ENCODE data around the gene AMZ2. TPM values are rescaled to one million over a fixed set of nuclear protein-coding genes. Genes with fewer than 3 reads are reported as not detected.
"Not testable (repeated sequence)": the region's sequence is repeated elsewhere in the genome, so short reads cannot be mapped to it uniquely, and the experiment has no call there.

AMZ2 gene
- total and polyA plus RNA-seq, 7 experiments from 2014 or later = 47.6 to 103 (median 79.5) TPM

DNA sequence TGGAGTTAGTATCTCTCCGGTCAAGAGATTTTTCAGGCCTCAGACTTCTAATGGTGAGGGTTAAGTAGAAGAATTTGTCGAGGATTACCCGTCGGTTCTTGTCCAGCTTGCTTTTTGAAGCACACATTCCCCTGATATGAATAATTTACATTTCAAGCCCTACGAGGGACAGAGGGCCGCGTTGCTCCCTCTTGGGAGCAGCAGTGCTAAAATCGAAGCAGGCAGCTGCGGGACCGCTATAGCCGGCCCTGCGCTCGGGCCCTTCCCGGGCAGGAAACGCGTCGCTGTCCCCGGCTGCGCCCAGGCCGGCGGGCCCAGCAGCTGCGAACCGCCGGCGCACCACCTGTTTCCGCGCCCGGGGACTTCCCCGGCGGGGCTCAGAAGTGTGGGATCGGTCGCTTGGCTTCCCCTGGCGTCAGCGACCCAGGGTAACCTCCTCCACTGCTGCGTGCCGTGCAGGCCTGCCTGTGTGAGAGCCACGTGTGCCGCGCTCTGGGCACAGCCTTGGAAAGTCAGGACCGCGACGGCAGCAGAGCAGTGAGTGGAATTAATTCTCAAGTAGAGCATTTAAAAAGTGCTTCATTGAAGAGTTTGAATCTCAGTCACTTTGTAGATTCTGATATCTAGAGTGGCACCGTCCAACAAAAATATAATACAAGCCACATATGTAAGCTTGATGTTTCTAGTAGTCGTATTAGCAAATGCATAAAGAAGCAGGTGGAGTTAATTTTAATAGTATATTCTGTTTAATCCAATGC, 11.2 kb downstream of the AMZ2 start:
- not testable (repeated sequence) for H3K9me3 ChIP-seq (ENCODE audit: control insufficient read depth in 2 of 3, low read length in 3 of 3); H3K27me3 Mint-ChIP-seq; H3K36me3 ChIP-seq (ENCODE audit: control insufficient read depth in 2 of 3, insufficient read depth in 3 of 3, low read length in 3 of 3); H3K27me3 ChIP-seq (ENCODE audit: control insufficient read depth in 2 of 2, insufficient read depth in 2 of 2, low read length in 2 of 2); H3K9me3 Mint-ChIP-seq; H3K4me3 ChIP-seq (ENCODE audit: low read length)
- peak overlapping the region; percentile 87 to 97 (median 94) for H3K27ac Mint-ChIP-seq
- peak overlapping the region; percentile 92 for H3K27ac ChIP-seq (ENCODE audit: low read depth, low read length)
- peak; percentile 66 to 82 (median 72) for DNase-seq
- intact Hi-C loops (cut with micrococcal nuclease) = loop anchor here (1.0 to 2.0 kb wide), 3 partner anchors 11 to 177 kb away; partner anchors contain the start of gene AMZ2 (in 2 of the 2)
- peak overlapping the region; percentile 52 to 79 (median 68) for H3K4me3 Mint-ChIP-seq
- H3K4me1 ChIP-seq (ENCODE audit: control insufficient read depth in 2 of 2, insufficient read depth in 2 of 2, low read length in 2 of 2) = peaks cover 69 to 76% of the 10 kb centered on the region in 2 donors
- ChIA-PET CTCF (interaction anchor here (0.5 to 1.5 kb wide), 6 partner anchors 30 to 218 kb away, joined by 3 to 5 read pairs (median 3); no protein-coding TSS in a partner anchor), POLR2A (interaction anchor here (0.7 to 3.8 kb wide), 6 partner anchors 11 to 200 kb away, joined by 3 to 40 read pairs (median 6); partner anchors contain the start of genes AMZ2, ARSG and SLC16A6)
- peaks cover 35 to 84% (median 76%) of the 10 kb centered on the region in 7 donors for H3K4me1 Mint-ChIP-seq
- H3K36me3 Mint-ChIP-seq = peaks cover 0 to 31% (median 5%) of the 10 kb centered on the region in 5 donors
- peak; percentile 95 for ATAC-seq

DNA sequence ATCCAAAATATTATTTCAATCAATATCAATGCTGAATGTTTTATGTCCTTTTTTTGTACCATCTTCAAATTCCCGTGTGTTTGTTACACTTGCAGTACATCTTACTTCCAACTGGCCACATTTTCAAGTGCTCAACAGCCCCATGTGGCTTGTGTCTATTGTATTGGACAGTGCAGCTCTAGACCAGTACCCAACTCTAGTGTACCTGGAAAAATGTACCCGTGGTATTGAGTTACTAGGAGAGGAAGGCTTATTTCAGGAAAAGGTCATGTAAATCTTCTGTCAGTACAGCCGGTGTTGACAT, 11.8 kb downstream of the AMZ2 start:
- Histone ChIP-seq H3K27ac (ENCODE audit: low read depth, low read length) (peak overlapping the region; percentile 92), H3K4me1 (ENCODE audit: control insufficient read depth in 2 of 2, insufficient read depth in 2 of 2, low read length in 2 of 2) (peaks cover 64 to 71% of the 10 kb centered on the region in 2 donors)
- Mint-ChIP-seq H3K36me3 (peaks cover 0 to 27% (median 5%) of the 10 kb centered on the region in 5 donors), H3K27ac (peak overlapping the region; percentile 77 to 96 (median 92)), H3K4me1 (peaks cover 33 to 79% (median 70%) of the 10 kb centered on the region in 7 donors), H3K4me3 (peak overlapping the region; percentile 51 to 79 (median 68))
- H3K9me3 Mint-ChIP-seq; H3K27me3 ChIP-seq (ENCODE audit: control insufficient read depth in 2 of 2, insufficient read depth in 2 of 2, low read length in 2 of 2); H3K4me3 ChIP-seq (ENCODE audit: low read length); H3K36me3 ChIP-seq (ENCODE audit: control insufficient read depth in 2 of 3, insufficient read depth in 3 of 3, low read length in 3 of 3); H3K27me3 Mint-ChIP-seq; ATAC-seq; DNase-seq; H3K9me3 ChIP-seq (ENCODE audit: control insufficient read depth in 2 of 3, low read length in 3 of 3): not testable (repeated sequence)
- CTCF ChIA-PET = interaction anchor here (1.5 kb wide), 1 partner anchor 173 kb away, joined by 3 read pairs; no protein-coding TSS in a partner anchor
- POLR2A ChIA-PET = interaction anchor here (1.0 to 3.8 kb wide), 5 partner anchors 11 to 199 kb away, joined by 5 to 40 read pairs (median 7); partner anchors contain the start of genes AMZ2, ARSG and SLC16A6
- intact Hi-C loops (cut with micrococcal nuclease) = loop anchor here in 1 of 2 donors (1.0 to 2.0 kb wide), 2 partner anchors 59 to 177 kb away; no protein-coding TSS in a partner anchor

DNA sequence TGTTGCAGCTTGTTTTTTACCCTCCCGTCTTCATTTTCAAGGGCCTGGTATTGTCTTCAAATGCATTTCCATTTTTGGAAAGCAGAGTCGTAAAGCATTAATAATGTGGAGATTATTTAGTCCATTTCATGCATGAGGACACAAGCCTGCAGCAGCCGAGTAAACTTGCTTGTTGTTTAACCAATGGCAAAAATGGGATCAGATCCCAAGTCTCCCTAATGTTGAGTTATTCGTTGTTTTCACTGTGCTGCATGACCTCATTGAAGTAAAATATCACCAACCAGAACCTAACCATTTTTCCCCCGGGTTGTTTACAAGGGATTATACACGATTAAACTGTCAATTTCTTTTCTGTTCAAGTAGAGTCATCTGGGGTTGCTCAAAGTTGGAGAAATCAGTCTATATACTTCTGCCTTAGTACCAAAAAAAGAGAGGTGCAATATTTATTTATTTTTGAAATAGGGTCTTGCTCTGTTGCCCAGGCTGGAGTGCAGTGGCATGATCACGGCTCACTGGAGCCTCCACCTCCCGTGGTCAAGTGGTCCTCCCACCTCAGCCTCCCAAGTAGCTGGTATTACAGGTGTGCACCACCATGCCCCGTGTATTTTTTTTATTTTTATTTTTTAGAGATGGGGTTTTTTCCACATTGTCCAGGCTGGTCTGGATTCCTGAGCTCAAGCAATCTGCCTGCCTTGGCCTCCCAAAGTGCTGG, 12.4 kb downstream of the AMZ2 start:
- ChIA-PET POLR2A (interaction anchor here (0.6 to 3.8 kb wide), 7 partner anchors 12 to 199 kb away, joined by 3 to 40 read pairs (median 6); partner anchors contain the start of genes AMZ2, ARSG and SLC16A6), CTCF (interaction anchor here (0.6 to 1.0 kb wide), 3 partner anchors 12 to 178 kb away, joined by 4 to 5 read pairs (median 4); partner anchors contain the start of gene AMZ2)
- ATAC-seq (no peak), DNase-seq (no peak)
- Mint-ChIP-seq H3K4me3 (peak overlapping the region in 6 of 10 donors; percentile 59 to 79 (median 66)), H3K27ac (peak overlapping the region in 8 of 9 donors; percentile 77 to 96 (median 90)), H3K27me3 (no peaks in the 10 kb centered on the region), H3K4me1 (peaks cover 28 to 73% (median 64%) of the 10 kb centered on the region in 7 donors), H3K36me3 (peaks cover 0 to 25% (median 4%) of the 10 kb centered on the region in 5 donors), H3K9me3 (no peaks in the 10 kb centered on the region)
- Histone ChIP-seq H3K36me3 (ENCODE audit: control insufficient read depth in 2 of 3, insufficient read depth in 3 of 3, low read length in 3 of 3) (no peaks in the 10 kb centered on the region), H3K4me1 (ENCODE audit: control insufficient read depth in 2 of 2, insufficient read depth in 2 of 2, low read length in 2 of 2) (peaks cover 60 to 65% of the 10 kb centered on the region in 2 donors), H3K9me3 (ENCODE audit: control insufficient read depth in 2 of 3, low read length in 3 of 3) (no peaks in the 10 kb centered on the region), H3K27me3 (ENCODE audit: control insufficient read depth in 2 of 2, insufficient read depth in 2 of 2, low read length in 2 of 2) (no peaks in the 10 kb centered on the region), H3K4me3 (ENCODE audit: low read length) (no peak overlapping the region), H3K27ac (ENCODE audit: low read depth, low read length) (peak overlapping the region; percentile 92)
- intact Hi-C loops (cut with micrococcal nuclease) = loop anchor here in 1 of 2 donors (5.0 to 10.0 kb wide), 2 partner anchors 37 to 505 kb away; no protein-coding TSS in a partner anchor

GRCh38 chr17:68262467-68262866, 14.6 kb downstream of the AMZ2 start:
- H3K9me3 Mint-ChIP-seq; H3K4me3 ChIP-seq (ENCODE audit: low read length); H3K27me3 ChIP-seq (ENCODE audit: control insufficient read depth in 2 of 2, insufficient read depth in 2 of 2, low read length in 2 of 2); H3K36me3 ChIP-seq (ENCODE audit: control insufficient read depth in 2 of 3, insufficient read depth in 3 of 3, low read length in 3 of 3); H3K9me3 ChIP-seq (ENCODE audit: control insufficient read depth in 2 of 3, low read length in 3 of 3); ATAC-seq; H3K27me3 Mint-ChIP-seq; DNase-seq; H3K27ac ChIP-seq (ENCODE audit: low read depth, low read length): not testable (repeated sequence)
- ChIA-PET POLR2A (interaction anchor here (0.6 to 3.7 kb wide), 4 partner anchors 18 to 201 kb away, joined by 4 to 28 read pairs (median 14); partner anchors contain the start of genes ARSG and SLC16A6), CTCF (interaction anchor here (0.6 to 4.6 kb wide), 18 partner anchors 24 to 206 kb away, joined by 3 to 45 read pairs (median 4); partner anchors contain the start of genes ARSG and SLC16A6)
- H3K27ac Mint-ChIP-seq = peak overlapping the region in 4 of 9 donors; percentile 3 to 64 (median 56)
- H3K4me1 ChIP-seq (ENCODE audit: control insufficient read depth in 2 of 2, insufficient read depth in 2 of 2, low read length in 2 of 2) = peaks cover 38 to 42% of the 10 kb centered on the region in 2 donors
- H3K4me3 Mint-ChIP-seq = peak overlapping the region in 1 of 10 donors; percentile 41
- peaks cover 0 to 12% (median 2%) of the 10 kb centered on the region in 5 donors for H3K36me3 Mint-ChIP-seq
- intact Hi-C loops (cut with micrococcal nuclease) = loop anchor here (2.0 to 10.0 kb wide), 3 partner anchors 35 to 502 kb away; no protein-coding TSS in a partner anchor
- H3K4me1 Mint-ChIP-seq = peaks cover 20 to 61% (median 47%) of the 10 kb centered on the region in 7 donors

DNA sequence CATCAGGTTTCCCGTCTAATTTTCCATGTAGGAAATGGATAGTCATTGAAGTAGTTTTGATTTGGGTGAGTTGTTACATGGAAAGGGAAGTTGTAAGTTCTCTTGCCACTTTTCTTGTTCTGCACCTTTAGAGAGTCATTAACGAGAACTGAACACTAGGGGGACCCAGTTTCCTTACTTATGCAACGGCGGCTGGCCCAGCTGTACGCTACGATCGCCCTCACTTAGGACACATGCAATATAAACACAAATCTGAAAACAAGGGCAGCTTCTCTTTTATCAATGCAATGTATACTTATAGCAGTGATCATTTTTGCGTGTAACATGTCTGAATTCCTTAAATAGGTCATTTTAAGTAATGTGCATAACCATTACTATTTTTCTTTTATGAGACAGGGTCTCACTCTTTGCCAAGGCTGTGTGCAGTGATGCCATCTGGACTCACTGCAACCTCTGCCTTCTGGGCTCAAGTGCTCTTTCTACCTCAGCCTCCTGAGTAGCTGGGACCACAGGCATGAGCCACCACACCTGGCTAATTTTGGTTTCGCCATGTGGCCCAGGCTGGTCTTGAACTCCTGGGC, 15.3 kb downstream of the AMZ2 start:
- H3K9me3 ChIP-seq (ENCODE audit: control insufficient read depth in 2 of 3, low read length in 3 of 3); H3K9me3 Mint-ChIP-seq; H3K27me3 ChIP-seq (ENCODE audit: control insufficient read depth in 2 of 2, insufficient read depth in 2 of 2, low read length in 2 of 2); H3K4me3 ChIP-seq (ENCODE audit: low read length); H3K27ac ChIP-seq (ENCODE audit: low read depth, low read length); H3K36me3 ChIP-seq (ENCODE audit: control insufficient read depth in 2 of 3, insufficient read depth in 3 of 3, low read length in 3 of 3); H3K27me3 Mint-ChIP-seq: not testable (repeated sequence)
- Mint-ChIP-seq H3K4me1 (peaks cover 17 to 57% (median 43%) of the 10 kb centered on the region in 7 donors), H3K36me3 (peaks cover 0 to 12% (median 3%) of the 10 kb centered on the region in 5 donors), H3K27ac (peak overlapping the region; percentile 3 to 85 (median 52)), H3K4me3 (peak overlapping the region in 2 of 10 donors; percentile 30 to 39)
- ATAC-seq (peak; percentile 52), DNase-seq (peak in 6 of 9 donors; percentile 20 to 65 (median 46))
- ChIA-PET CTCF (interaction anchor here (0.5 to 4.6 kb wide), 16 partner anchors 10 to 203 kb away, joined by 3 to 45 read pairs (median 4); partner anchors contain the start of genes ARSG and SLC16A6), POLR2A (interaction anchor here (0.6 to 3.7 kb wide), 6 partner anchors 16 to 184 kb away, joined by 3 to 28 read pairs (median 6); partner anchors contain the start of genes AMZ2, ARSG and SLC16A6)
- intact Hi-C loops (cut with micrococcal nuclease) = loop anchor here (1.0 to 10.0 kb wide), 9 partner anchors 29 to 502 kb away; no protein-coding TSS in a partner anchor
- peaks cover 31 to 35% of the 10 kb centered on the region in 2 donors for H3K4me1 ChIP-seq (ENCODE audit: control insufficient read depth in 2 of 2, insufficient read depth in 2 of 2, low read length in 2 of 2)
